PFSK-1 (cell line): Measurements from ENCODE around the gene LHX1.

Experiments used
- FOXP2 ChIP-seq: optimal IDR thresholded peaks from 2 replicates; pipeline ENCODE3; 2011; ENCODE audit warnings: borderline replicate concordance, control low read depth, inconsistent platforms; ENCODE audit not compliant: insufficient read depth; ENCODE audit errors: extremely low read length, extremely low read depth
- POLR2AphosphoS5 ChIP-seq: IDR thresholded peaks from 2 replicates; pipeline ENCODE4 v1.6.1; 2012; ENCODE audit warnings: low read depth, mild to moderate bottlenecking, control low read depth, low read length, moderate library complexity
- REST ChIP-seq, 2 experiments: IDR thresholded peaks; 2 replicates each; pipeline versions ENCODE4 v1.6.1 to v1.8.0; 2011 to 2012; ENCODE audit warnings: low read depth in 2 of 2, low read length in 2 of 2, control low read depth in 1 of 2, inconsistent platforms in 1 of 2, mild to moderate bottlenecking in 1 of 2, moderate library complexity in 1 of 2; ENCODE audit not compliant: insufficient read depth in 1 of 2
- SIN3A ChIP-seq: IDR thresholded peaks from 2 replicates; pipeline ENCODE4 v1.6.1; 2012; ENCODE audit warnings: mild to moderate bottlenecking, low read length, moderate library complexity, borderline replicate concordance; ENCODE audit not compliant: insufficient read depth
- TAF1 ChIP-seq: IDR thresholded peaks from 2 replicates; pipeline ENCODE4 v1.6.1; 2012; ENCODE audit warnings: low read length, control low read depth, borderline replicate concordance; ENCODE audit not compliant: insufficient read depth

GRCh38 chr17:36894177-36894576 is 43.1 kb upstream of the LHX1 start:
- TF ChIP-seq POLR2AphosphoS5 = no peak
- no peak for TF ChIP-seq REST (IDR thresholded peaks at IDR 0.05; ENCODE audit: insufficient read depth in 1 of 2, low read depth in 2 of 2, low read length in 2 of 2)
- TF ChIP-seq SIN3A = no peak
- no peak for TF ChIP-seq TAF1
- TF ChIP-seq FOXP2 = no peak
